ENCODE results near the gene LSAMP. TPM values are rescaled to one million over a fixed set of nuclear protein-coding genes. Genes with fewer than 3 reads are reported as not detected.

The LSAMP gene
- total RNA-seq, 1 donor from 2014 or later, result 16.4 TPM

DNA sequence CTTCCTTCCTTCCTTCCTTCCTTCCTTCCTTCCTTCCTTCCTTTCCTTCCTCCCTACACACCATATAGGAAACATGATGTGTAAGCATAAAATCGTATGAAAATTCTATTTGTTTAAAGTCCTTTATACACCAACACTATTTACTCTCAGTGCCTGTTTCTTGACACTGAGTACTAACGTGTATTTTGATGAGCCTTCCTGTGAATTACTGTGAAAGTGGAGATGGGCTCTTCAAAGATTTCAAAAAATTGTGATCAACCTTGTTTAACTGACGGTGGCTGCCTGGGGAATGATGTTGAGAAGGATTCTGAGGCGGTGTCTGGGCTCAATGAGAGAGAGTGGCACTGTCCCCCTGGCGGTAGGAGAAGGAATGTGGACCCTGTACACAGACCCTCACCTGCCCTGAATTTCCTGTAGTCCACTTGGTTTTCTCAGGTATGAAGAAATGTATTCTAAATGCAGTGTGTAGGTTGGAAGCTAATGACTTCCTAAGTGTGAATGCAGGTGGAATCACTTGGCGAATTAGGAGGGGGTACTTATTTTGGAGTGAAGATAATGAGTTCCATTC is 584.0 kb downstream of the LSAMP start:
- no peak overlapping the region for H3K4me3 Mint-ChIP-seq (ENCODE audit: unreplicated experiment)
- no peak overlapping the region for H3K4me3 ChIP-seq (ENCODE audit: insufficient read depth, low read depth, low read length)

GRCh38 chr3:115860766-115861165 is 584.5 kb downstream of the LSAMP start:
- Histone ChIP-seq H3K4me3 (ENCODE audit: insufficient read depth, low read depth, low read length) (no peak overlapping the region), H4K20me1 (ENCODE audit: insufficient read depth, low read length) (no peaks in the 10 kb centered on the region), H3K9ac (ENCODE audit: low read length) (no peak overlapping the region), H3K9me3 (ENCODE audit: insufficient read depth, low read depth, low read length) (no peaks in the 10 kb centered on the region), H3K4me1 (ENCODE audit: insufficient read depth, low read length) (peaks cover 2% of the 10 kb centered on the region), H3K27ac (ENCODE audit: low read depth, low read length) (no peak overlapping the region), H3K36me3 (ENCODE audit: insufficient read depth, low read length) (no peaks in the 10 kb centered on the region), H3K27me3 (ENCODE audit: insufficient read depth, low read length) (no peaks in the 10 kb centered on the region), H3K4me2 (ENCODE audit: low read length) (no peak overlapping the region), H3K79me2 (ENCODE audit: insufficient read depth, low read length) (no peaks in the 10 kb centered on the region), H2AFZ (ENCODE audit: low read depth, low read length) (no peak overlapping the region)
- Mint-ChIP-seq H3K27me3 (ENCODE audit: low read depth, unreplicated experiment) (no peaks in the 10 kb centered on the region), H3K27ac (ENCODE audit: unreplicated experiment) (no peak overlapping the region), H3K9me3 (ENCODE audit: unreplicated experiment) (no peaks in the 10 kb centered on the region), H3K36me3 (ENCODE audit: low read depth, unreplicated experiment) (no peaks in the 10 kb centered on the region), H3K4me1 (ENCODE audit: low read depth, unreplicated experiment) (peaks cover 2% of the 10 kb centered on the region), H3K4me3 (ENCODE audit: unreplicated experiment) (no peak overlapping the region)
- FAIRE-seq, result no peak
- no peak for DNase-seq (ENCODE audit: low read depth)
- TF ChIP-seq, protein P1, sequence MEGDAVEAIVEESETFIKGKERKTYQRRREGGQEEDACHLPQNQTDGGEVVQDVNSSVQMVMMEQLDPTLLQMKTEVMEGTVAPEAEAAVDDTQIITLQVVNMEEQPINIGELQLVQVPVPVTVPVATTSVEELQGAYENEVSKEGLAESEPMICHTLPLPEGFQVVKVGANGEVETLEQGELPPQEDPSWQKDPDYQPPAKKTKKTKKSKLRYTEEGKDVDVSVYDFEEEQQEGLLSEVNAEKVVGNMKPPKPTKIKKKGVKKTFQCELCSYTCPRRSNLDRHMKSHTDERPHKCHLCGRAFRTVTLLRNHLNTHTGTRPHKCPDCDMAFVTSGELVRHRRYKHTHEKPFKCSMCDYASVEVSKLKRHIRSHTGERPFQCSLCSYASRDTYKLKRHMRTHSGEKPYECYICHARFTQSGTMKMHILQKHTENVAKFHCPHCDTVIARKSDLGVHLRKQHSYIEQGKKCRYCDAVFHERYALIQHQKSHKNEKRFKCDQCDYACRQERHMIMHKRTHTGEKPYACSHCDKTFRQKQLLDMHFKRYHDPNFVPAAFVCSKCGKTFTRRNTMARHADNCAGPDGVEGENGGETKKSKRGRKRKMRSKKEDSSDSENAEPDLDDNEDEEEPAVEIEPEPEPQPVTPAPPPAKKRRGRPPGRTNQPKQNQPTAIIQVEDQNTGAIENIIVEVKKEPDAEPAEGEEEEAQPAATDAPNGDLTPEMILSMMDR (IDR thresholded peaks at IDR 0.05; ENCODE audit: insufficient read depth, low read depth, low read length), result no peak
- no peak for TF ChIP-seq EZH2 (IDR thresholded peaks at IDR 0.05; ENCODE audit: insufficient read depth, low read length)

More for the DNA sequence above, 584.0 kb downstream of the LSAMP start:
- Mint-ChIP-seq H3K9me3 (ENCODE audit: unreplicated experiment) (no peaks in the 10 kb centered on the region), H3K27ac (ENCODE audit: unreplicated experiment) (no peak overlapping the region), H3K27me3 (ENCODE audit: low read depth, unreplicated experiment) (no peaks in the 10 kb centered on the region), H3K4me1 (ENCODE audit: low read depth, unreplicated experiment) (no peaks in the 10 kb centered on the region), H3K36me3 (ENCODE audit: low read depth, unreplicated experiment) (no peaks in the 10 kb centered on the region)
- no peaks in the 10 kb centered on the region for H3K27me3 ChIP-seq (ENCODE audit: insufficient read depth, low read length)
- H2AFZ ChIP-seq (ENCODE audit: low read depth, low read length), result no peak overlapping the region
- no peak overlapping the region for H3K9ac ChIP-seq (ENCODE audit: low read length)
- no peaks in the 10 kb centered on the region for H4K20me1 ChIP-seq (ENCODE audit: insufficient read depth, low read length)
- no peak for FAIRE-seq
- H3K9me3 ChIP-seq (ENCODE audit: insufficient read depth, low read depth, low read length), result no peaks in the 10 kb centered on the region
- no peaks in the 10 kb centered on the region for H3K79me2 ChIP-seq (ENCODE audit: insufficient read depth, low read length)
- H3K4me1 ChIP-seq (ENCODE audit: insufficient read depth, low read length), result no peaks in the 10 kb centered on the region
- no peak overlapping the region for H3K4me2 ChIP-seq (ENCODE audit: low read length)
- no peak for DNase-seq (ENCODE audit: low read depth)
- no peaks in the 10 kb centered on the region for H3K36me3 ChIP-seq (ENCODE audit: insufficient read depth, low read length)
- no peak overlapping the region for H3K27ac ChIP-seq (ENCODE audit: low read depth, low read length)
- TF ChIP-seq EZH2 (IDR thresholded peaks at IDR 0.05; ENCODE audit: insufficient read depth, low read length), result no peak
- TF ChIP-seq, protein P1 (IDR thresholded peaks at IDR 0.05; ENCODE audit: insufficient read depth, low read depth, low read length), result no peak

GRCh38 chr3:115859002-115859807 is 586.1 kb downstream of the LSAMP start:
- Histone ChIP-seq H3K4me1 (ENCODE audit: insufficient read depth, low read length) (peaks cover 4% of the 10 kb centered on the region), H3K4me3 (ENCODE audit: insufficient read depth, low read depth, low read length) (no peak overlapping the region), H3K9ac (ENCODE audit: low read length) (no peak overlapping the region), H3K4me2 (ENCODE audit: low read length) (no peak overlapping the region), H3K27me3 (ENCODE audit: insufficient read depth, low read length) (no peaks in the 10 kb centered on the region), H3K36me3 (ENCODE audit: insufficient read depth, low read length) (no peaks in the 10 kb centered on the region), H2AFZ (ENCODE audit: low read depth, low read length) (no peak overlapping the region), H4K20me1 (ENCODE audit: insufficient read depth, low read length) (no peaks in the 10 kb centered on the region), H3K27ac (ENCODE audit: low read depth, low read length) (no peak overlapping the region), H3K79me2 (ENCODE audit: insufficient read depth, low read length) (no peaks in the 10 kb centered on the region), H3K9me3 (ENCODE audit: insufficient read depth, low read depth, low read length) (no peaks in the 10 kb centered on the region)
- Mint-ChIP-seq H3K4me3 (ENCODE audit: unreplicated experiment) (no peak overlapping the region), H3K36me3 (ENCODE audit: low read depth, unreplicated experiment) (no peaks in the 10 kb centered on the region), H3K4me1 (ENCODE audit: low read depth, unreplicated experiment) (peaks cover 5% of the 10 kb centered on the region), H3K27me3 (ENCODE audit: low read depth, unreplicated experiment) (no peaks in the 10 kb centered on the region), H3K27ac (ENCODE audit: unreplicated experiment) (no peak overlapping the region), H3K9me3 (ENCODE audit: unreplicated experiment) (no peaks in the 10 kb centered on the region)
- DNase-seq (ENCODE audit: low read depth), result no peak
- no peak for TF ChIP-seq EZH2 (IDR thresholded peaks at IDR 0.05; ENCODE audit: insufficient read depth, low read length)
- TF ChIP-seq, protein P1 (IDR thresholded peaks at IDR 0.05; ENCODE audit: insufficient read depth, low read depth, low read length), result no peak
- FAIRE-seq, result no peak

Data from astrocyte (in vitro differentiated cells and primary cell).